ENCODE data around the gene MAML3.

DNA sequence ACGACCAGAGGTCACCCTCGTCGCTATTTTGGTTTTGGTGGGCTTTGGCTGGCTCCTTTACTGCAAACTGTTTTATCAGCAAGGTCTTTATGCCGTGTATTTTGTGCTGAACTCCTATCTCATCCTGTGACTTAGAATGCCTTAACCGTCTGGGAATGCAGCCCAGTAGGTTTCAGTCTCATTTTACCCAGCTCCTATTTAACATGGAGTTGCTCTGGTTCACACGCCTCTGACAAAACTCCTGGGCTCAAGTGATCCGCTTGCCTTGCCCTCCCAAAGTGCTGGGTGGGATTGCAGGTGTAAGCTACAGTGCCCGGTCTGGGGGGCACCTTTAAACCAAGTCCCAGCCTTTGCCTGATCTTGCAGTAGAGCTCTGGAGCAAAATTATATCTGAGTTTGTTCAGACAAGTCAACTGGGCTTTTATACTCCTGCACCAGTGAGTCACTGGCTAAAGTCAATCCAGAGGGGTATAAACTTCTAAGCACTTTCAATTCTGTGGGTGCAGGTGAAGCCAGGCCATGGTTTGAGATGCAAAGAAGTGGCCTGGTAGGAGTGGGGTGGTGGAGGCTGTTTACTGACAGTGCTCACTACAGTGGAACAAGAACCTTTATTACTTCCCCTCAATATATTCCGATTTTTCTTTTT is 438.1 kb downstream of the MAML3 start:
- TF ChIP-seq POLR2A (IDR thresholded peaks at IDR 0.05) (no peak), CTCF (IDR thresholded peaks at IDR 0.05) (no peak)

All from uterus (tissue), 2 donors.